ENCODE data around the gene TGFA.

TGFA gene

DNA sequence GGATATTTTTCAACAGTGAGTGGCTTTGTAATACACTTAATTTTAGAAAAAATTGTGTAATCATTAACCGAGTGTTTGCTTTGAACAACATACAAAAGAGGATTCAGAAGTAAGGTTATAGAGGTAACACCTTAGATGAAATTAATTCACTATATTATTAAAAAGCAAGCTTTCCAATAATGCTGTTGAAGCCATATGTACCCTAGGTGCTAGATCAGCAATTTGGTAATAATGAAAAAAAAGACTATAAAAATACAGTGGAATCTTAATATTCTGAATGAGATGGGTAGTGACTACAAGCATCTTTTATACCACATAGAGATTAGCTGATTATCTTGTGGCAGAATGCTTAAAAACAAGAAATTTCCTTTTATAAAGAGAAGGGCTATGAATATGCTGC lies 136.6 kb downstream of the TGFA start:
- DNase-seq (ENCODE audit: low read depth) = no peak

DNA sequence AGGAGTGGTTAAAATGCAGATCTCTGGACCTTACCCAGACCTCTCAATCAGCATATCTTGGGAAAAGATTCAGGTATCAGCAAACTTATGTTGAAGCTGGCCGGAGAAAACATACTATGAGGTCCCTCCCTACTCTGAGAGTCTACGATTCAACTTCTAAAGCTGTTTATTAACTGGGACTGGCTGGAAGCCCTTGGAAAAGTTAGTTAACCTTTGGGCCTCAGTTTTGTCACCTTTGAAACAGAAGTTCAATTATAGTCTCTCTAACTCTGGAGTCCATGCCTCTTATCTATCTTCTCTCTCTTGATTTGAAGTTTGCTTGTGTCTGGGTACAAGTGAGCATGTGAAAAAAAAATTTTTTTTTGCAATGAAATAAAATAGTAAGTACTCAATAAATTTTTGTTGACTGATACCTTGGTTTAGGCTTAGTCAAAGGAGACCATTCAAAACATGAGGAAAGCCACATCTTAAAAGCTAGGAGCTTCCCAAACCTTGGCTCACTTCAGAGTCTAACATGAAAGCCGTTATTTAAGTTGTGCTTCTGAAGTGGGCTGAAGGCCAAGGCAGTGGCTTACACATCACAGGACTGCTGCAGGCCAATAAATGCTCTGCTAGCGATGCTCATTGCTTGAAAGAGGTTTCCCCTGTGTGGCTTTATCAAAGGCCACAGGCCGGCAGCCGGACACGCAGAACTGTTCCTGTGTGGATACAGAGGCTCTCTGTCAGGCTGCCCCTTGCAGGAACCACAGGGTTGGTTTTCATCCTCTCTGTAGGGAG lies 141.1 kb downstream of the TGFA start:
- DNase-seq (ENCODE audit: low read depth) = no peak

DNA sequence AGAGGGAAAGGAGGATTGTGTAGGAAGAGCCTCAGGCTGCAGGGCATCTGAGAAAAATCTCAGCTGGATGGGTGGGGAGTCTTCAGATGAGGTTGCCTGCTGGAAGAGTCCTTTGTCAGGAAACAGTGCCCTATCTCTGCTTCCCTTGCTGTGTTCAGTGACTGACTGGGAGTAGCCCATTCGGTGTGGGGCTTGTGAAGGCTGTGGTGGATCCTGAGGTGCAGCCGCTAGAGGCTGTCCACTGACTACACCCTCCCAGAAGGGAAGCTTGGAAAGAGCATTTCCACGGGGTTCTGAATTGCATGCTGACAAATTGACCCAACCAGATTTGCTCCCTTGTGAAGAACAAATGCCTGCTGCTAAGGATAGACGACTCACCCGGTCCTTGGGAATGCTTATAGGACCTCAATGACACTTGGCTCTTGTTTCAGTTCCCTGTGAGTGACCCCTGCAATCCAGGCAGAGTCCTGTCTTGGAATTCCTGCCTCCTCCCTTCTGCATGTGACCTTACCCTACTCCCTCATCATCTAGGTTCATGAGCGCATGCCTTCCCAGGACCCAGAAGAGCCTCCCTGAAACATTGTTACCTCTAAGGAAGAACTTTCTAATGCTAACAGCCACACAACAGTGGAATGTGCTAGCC lies 142.0 kb downstream of the TGFA start:
- no peak for DNase-seq (ENCODE audit: low read depth)

GRCh38 chr2:70403267-70404053 lies 150.2 kb downstream of the TGFA start:
- no peak for DNase-seq (ENCODE audit: low read depth)

- DNase-seq (ENCODE audit: low read depth) = no peak
Observed at GRCh38 chr2:70400539-70400938, 153.1 kb downstream of the TGFA start.

DNA sequence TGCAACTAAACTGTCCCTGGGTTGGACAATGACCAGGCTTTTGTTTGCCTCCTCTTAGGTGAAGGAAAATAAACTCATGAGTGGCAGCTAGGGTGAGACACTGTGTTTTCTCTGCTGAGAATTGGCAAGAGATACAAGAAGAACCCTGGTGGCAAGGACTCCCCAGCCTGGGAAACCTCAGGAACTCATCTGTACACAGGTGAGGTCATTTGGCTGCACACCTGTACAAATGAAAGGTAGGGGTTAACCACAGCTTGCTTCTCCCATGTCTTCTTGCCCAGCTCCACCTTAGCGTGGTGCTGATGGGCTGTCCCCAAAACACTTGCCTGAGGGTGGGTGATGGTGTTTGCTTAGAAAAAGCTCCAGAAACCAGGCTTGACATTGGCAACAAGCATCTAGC lies 154.6 kb downstream of the TGFA start:
- DNase-seq (ENCODE audit: low read depth) = no peak

Measured in activated T-helper 9 cell treated with anti-CD3 and anti-CD28 coated beads, Interleukin-2, amount 50 U/mL, for 16 hours (primary cell).